ENCODE data around the gene ASAH2B. TPM values are rescaled to one million over a fixed set of nuclear protein-coding genes. Genes with fewer than 3 reads are reported as not detected.

ASAH2B gene
- total RNA-seq, 1 donor from 2014 or later, result 4.8 TPM

GRCh38 chr10:50798297-50798696 is 58.6 kb downstream of the ASAH2B start:
- DNase-seq (ENCODE audit: low spot score), result no peak

GRCh38 chr10:50799595-50799994 is 59.9 kb downstream of the ASAH2B start:
- no peak for DNase-seq (ENCODE audit: low spot score)

- DNase-seq (ENCODE audit: low spot score), result no peak
Measured at GRCh38 chr10:50805981-50806622, 66.4 kb downstream of the ASAH2B start.

GRCh38 chr10:50807851-50808776 is 68.4 kb downstream of the ASAH2B start:
- peak; percentile 20 for DNase-seq (ENCODE audit: low spot score)

Other genes starting within 250 kb of the ASAH2B start
- gene SGMS1, start 116.0 kb upstream of the ASAH2B start, total RNA-seq, result 36.9 TPM
- 34.2 TPM for gene A1CF, start 145.7 kb downstream of the ASAH2B start, total RNA-seq

All from mucosa of gallbladder (tissue), 1 donor.